ENCODE measurements around the gene FUT7.

- no peak for TF ChIP-seq CEBPB (IDR thresholded peaks at IDR 0.05; ENCODE audit: borderline replicate concordance, low read depth, low read length)
- no peak for TF ChIP-seq REL (CRISPR knock-in tag; conservative IDR thresholded peaks at IDR 0.05)
- no peak for TF ChIP-seq ZZZ3 (CRISPR knock-in tag; IDR thresholded peaks at IDR 0.05; ENCODE audit: borderline replicate concordance)
- TF ChIP-seq ZNF713 (CRISPR knock-in tag; IDR thresholded peaks at IDR 0.05), result no peak
- TF ChIP-seq NR3C1 (CRISPR knock-in tag; IDR thresholded peaks at IDR 0.05), result no peak
These were observed 33.6 kb upstream of the FUT7 start for GRCh38 chr9:137065336-137065967.
